H1 (cell line): Measurements from ENCODE around the gene ZNF672. TPM values are rescaled to one million over a fixed set of nuclear protein-coding genes. Genes with fewer than 3 reads are reported as not detected.

Source experiments
- CTCF ChIA-PET: fragments of 300-600 bp; sonication (Branson Sonifier 250); formaldehyde crosslinking; loops from one replicate; lab custom pipeline; 2021; ENCODE audit not compliant: partially characterized antibody; lab: Charles Lee
- POLR2A ChIA-PET: fragments of 300-600 bp; sonication (Branson Sonifier 250); formaldehyde crosslinking; loops from one replicate; lab custom pipeline; 2021; ENCODE audit warnings: inconsistent platforms; ENCODE audit not compliant: partially characterized antibody; lab: Charles Lee
- DNase-seq, 2 experiments: peaks; one replicate each; pipeline versions ENCODE4 v3.0.0 to v3.0.0-alpha.2; 2010 to 2022; ENCODE audit warnings: low spot score in 2 of 2, low read depth in 1 of 2, mixed read lengths in 1 of 2
- FAIRE-seq: peaks from 2 replicates; lab custom pipeline; 2011; peaks lifted over from hg19 to GRCh38; lab: Jason Lieb, UNC
- H2AFZ ChIP-seq: 2 replicates; pipeline ENCODE4 v1.8.1; 2012; ENCODE audit warnings: low read length, inconsistent platforms
- H2AK5ac ChIP-seq: 2 replicates; pipeline ENCODE4 v1.6.1; 2013; ENCODE audit warnings: low read depth, low read length
- H2BK120ac ChIP-seq: replicated peaks from 2 replicates; pipeline ENCODE3; 2013; ENCODE audit warnings: low read depth, low read length, inconsistent platforms
- H2BK12ac ChIP-seq: 2 replicates; pipeline ENCODE4 v1.6.1; 2013; ENCODE audit warnings: low read depth, low read length
- H2BK15ac ChIP-seq: 2 replicates; pipeline ENCODE4 v1.6.1; 2013; ENCODE audit warnings: low read length
- H2BK20ac ChIP-seq: 2 replicates; pipeline ENCODE4 v1.6.1; 2013; ENCODE audit warnings: low read length
- H2BK5ac ChIP-seq: 2 replicates; pipeline ENCODE4 v1.6.1; 2013; ENCODE audit warnings: low read depth, low read length
- H3K14ac ChIP-seq: 2 replicates; pipeline ENCODE4 v1.6.1; 2013; ENCODE audit warnings: inconsistent platforms; ENCODE audit not compliant: insufficient read length
- H3K18ac ChIP-seq: 2 replicates; pipeline ENCODE4 v1.6.1; 2013; ENCODE audit warnings: low read length; ENCODE audit errors: extremely low read depth
- H3K23ac ChIP-seq: 2 replicates; pipeline ENCODE4 v1.6.1; 2013; ENCODE audit warnings: inconsistent platforms; ENCODE audit not compliant: insufficient read length
- H3K23me2 ChIP-seq: 2 replicates; pipeline ENCODE4 v1.6.1; 2013; ENCODE audit warnings: low read depth, low read length
- H3K27ac ChIP-seq: 2 replicates; pipeline ENCODE4 v1.6.1; 2011; ENCODE audit warnings: low read depth, low read length, inconsistent platforms
- H3K27me3 ChIP-seq, 4 experiments: replicated peaks in 1 of 4; 1 replicate in 1 of 4; 2 replicates in 3 of 4; pipeline versions ENCODE4 v1.6.1 to v1.8.1; 2011 to 2013; ENCODE audit warnings: low read length in 3 of 4, mild to moderate bottlenecking in 3 of 4, inconsistent platforms in 2 of 4, mixed read lengths in 2 of 4, moderate library complexity in 1 of 4; ENCODE audit not compliant: control insufficient read depth in 3 of 4, insufficient read depth in 3 of 4; ENCODE audit errors: extremely low read depth in 1 of 4
- H3K36me3 ChIP-seq, 4 experiments: 2 replicates each; pipeline versions ENCODE4 v1.6.1 to v1.8.1; 2011 to 2013; ENCODE audit warnings: mild to moderate bottlenecking in 4 of 4, low read length in 3 of 4, moderate library complexity in 2 of 4, control low read depth in 1 of 4, inconsistent platforms in 1 of 4; ENCODE audit not compliant: insufficient read depth in 4 of 4, control insufficient read depth in 2 of 4
- H3K4ac ChIP-seq: replicated peaks from 2 replicates; pipeline ENCODE3; 2013; ENCODE audit warnings: low read length, low read depth, mixed read lengths, inconsistent platforms; ENCODE audit not compliant: insufficient read length
- H3K4me1 ChIP-seq, 4 experiments: replicated peaks in 1 of 4; 1 replicate in 1 of 4; 2 replicates in 3 of 4; pipeline versions ENCODE4 v1.6.1 to v1.8.1; 2011 to 2013; ENCODE audit warnings: low read length in 3 of 4, inconsistent platforms in 2 of 4, mixed read lengths in 1 of 4; ENCODE audit not compliant: insufficient read depth in 4 of 4, control insufficient read depth in 3 of 4
- H3K4me2 ChIP-seq, 2 experiments: 2 replicates each; pipeline versions ENCODE4 v1.6.1 to v1.8.1; 2011 to 2013; ENCODE audit warnings: low read depth in 2 of 2, low read length in 2 of 2, control low read depth in 1 of 2, inconsistent platforms in 1 of 2, mild to moderate bottlenecking in 1 of 2; ENCODE audit not compliant: insufficient read depth in 1 of 2
- H3K4me3 ChIP-seq, 4 experiments: fragments of 200-600, 300-600 bp in 1 of 4; sonication (generic), shearing (Covaris generic), sonication (Bioruptor Twin) in 1 of 4; 2 replicates each; pipeline versions ENCODE4 v1.5.1 to v1.8.1; 2011 to 2016; ENCODE audit warnings: low read length in 4 of 4, low read depth in 3 of 4, control low read depth in 2 of 4, inconsistent platforms in 2 of 4, mild to moderate bottlenecking in 2 of 4, mixed read lengths in 1 of 4, moderate library complexity in 1 of 4; ENCODE audit not compliant: insufficient read depth in 2 of 4; ENCODE audit errors: extremely low read depth in 1 of 4
- H3K56ac ChIP-seq: replicated peaks from 2 replicates; pipeline ENCODE3; 2013; ENCODE audit warnings: low read depth, mild to moderate bottlenecking, mixed read lengths, low read length, inconsistent platforms; ENCODE audit not compliant: insufficient read length
- H3K79me1 ChIP-seq: 2 replicates; pipeline ENCODE4 v1.6.1; 2013; ENCODE audit warnings: low read depth, low read length, control low read depth
- H3K79me2 ChIP-seq, 2 experiments: 2 replicates each; pipeline versions ENCODE4 v1.6.1 to v1.8.1; 2012 to 2013; ENCODE audit warnings: low read length in 2 of 2, mild to moderate bottlenecking in 2 of 2, inconsistent platforms in 1 of 2; ENCODE audit not compliant: insufficient read depth in 2 of 2, control insufficient read depth in 1 of 2
- H3K9ac ChIP-seq, 4 experiments: replicated peaks in 1 of 4; 1 replicate in 1 of 4; 2 replicates in 3 of 4; pipeline versions ENCODE4 v1.6.1 to v1.8.1; 2011 to 2013; ENCODE audit warnings: low read depth in 3 of 4, low read length in 3 of 4, control low read depth in 2 of 4, mild to moderate bottlenecking in 2 of 4, moderate library complexity in 2 of 4, inconsistent platforms in 1 of 4; ENCODE audit errors: extremely low read depth in 1 of 4
- H3K9me3 ChIP-seq, 2 experiments: 2 replicates each; pipeline versions ENCODE4 v1.6.1 to v1.8.1; 2012 to 2013; ENCODE audit warnings: mild to moderate bottlenecking in 2 of 2, moderate library complexity in 2 of 2, control low read depth in 1 of 2, inconsistent platforms in 1 of 2, low read depth in 1 of 2, low read length in 1 of 2, mixed read lengths in 1 of 2; ENCODE audit not compliant: insufficient read depth in 2 of 2
- H4K20me1 ChIP-seq, 2 experiments: replicated peaks in 1 of 2; 2 replicates each; pipeline versions ENCODE3 to v1.8.1; 2011 to 2013; ENCODE audit warnings: inconsistent platforms in 2 of 2, low read length in 2 of 2, mild to moderate bottlenecking in 1 of 2; ENCODE audit not compliant: insufficient read depth in 2 of 2, control insufficient read depth in 1 of 2
- H4K5ac ChIP-seq: 2 replicates; pipeline ENCODE4 v1.6.1; 2013; ENCODE audit warnings: low read length, low read depth, mixed read lengths, inconsistent platforms; ENCODE audit not compliant: insufficient read length
- H4K8ac ChIP-seq: 2 replicates; pipeline ENCODE4 v1.8.0; 2013; ENCODE audit warnings: mild to moderate bottlenecking, moderate library complexity, low read length, inconsistent platforms; ENCODE audit not compliant: insufficient read depth; ENCODE audit errors: extremely low read depth
- H4K91ac ChIP-seq: replicated peaks from 2 replicates; pipeline ENCODE3; 2013; ENCODE audit warnings: low read length, mixed read lengths, inconsistent platforms; ENCODE audit not compliant: insufficient read length
- CTBP2 ChIP-seq: IDR thresholded peaks from 2 replicates; pipeline ENCODE4 v1.7.0; 2011; ENCODE audit warnings: borderline replicate concordance, mild to moderate bottlenecking, moderate library complexity, mixed read lengths, low read length; ENCODE audit not compliant: insufficient read depth, insufficient read length
- SP1 ChIP-seq: IDR thresholded peaks from 2 replicates; pipeline ENCODE4 v1.6.1; 2011; ENCODE audit warnings: low read depth, low read length
- SUZ12 ChIP-seq: fragments of 200-600 bp; sonication (generic); IDR thresholded peaks from 2 replicates; pipeline ENCODE4 v1.6.1; 2012; ENCODE audit warnings: mild to moderate bottlenecking, inconsistent platforms, low read length, moderate library complexity, mixed read lengths
- WGBS, 2 experiments: shearing (Covaris generic) in 1 of 2; methylation state at CpG; one replicate each; pipeline versions ENCODE4 v1.1.6 to v1.1.7; 2013 to 2015; ENCODE audit warnings: low lambda C conversion rate in 2 of 2, mixed read lengths in 2 of 2, inconsistent platforms in 1 of 2, low coverage in 1 of 2, missing lambda C conversion rate in 1 of 2; ENCODE audit not compliant: insufficient replicate concordance in 2 of 2, insufficient coverage in 1 of 2, insufficient read length in 1 of 2; ENCODE audit errors: extremely low coverage in 1 of 2, missing lambda C conversion rate in 1 of 2; 5-methylcytosine and 5-hydroxymethylcytosine counted together
- polyA plus RNA-seq, 7 experiments: library from polyadenylated mRNA; depleted of rRNA in 3 of 7; stranded (reverse) in 5 of 7; unstranded in 2 of 7; fragments of >200 nt in 5 of 7; fragments of 200-250 nt in 2 of 7; gene quantifications; 1 replicate in 5 of 7; 2 replicates in 1 of 7; 4 replicates in 1 of 7; pipeline versions ENCODE4 v1.2.1 to v1.2.3, GENCODE V29; 2011 to 2013; ENCODE audit warnings: missing spikeins in 2 of 7, mixed read lengths in 2 of 7
- total RNA-seq: library from RNA; stranded (reverse); fragmentation: NEBNext Ultra II Directional; extraction: Animal tissue kit (Norgen Biotek cat#: 25700); gene quantifications from 2 replicates; pipeline ENCODE4 v1.2.1, GENCODE V29; 2021

ZNF672 gene
- total and polyA plus RNA-seq, 2 of the 8 experiments (the other 6 are each of a cell fraction or from before 2014, with no cell fraction given) = 30.7 to 40.4 TPM

- Histone ChIP-seq H3K4me1 (peaks cover 0 to 2% (median 0%) of the 10 kb centered on the region in 4 experiments; a peak in 1 of 7 replicates), H2BK15ac (no peak overlapping the region), H3K79me2 (no peaks in the 10 kb centered on the region), H4K91ac (no peak overlapping the region), H2BK5ac (no peak overlapping the region), H4K5ac (no peak overlapping the region), H3K27me3 (no peaks in the 10 kb centered on the region), H3K27ac (no peak overlapping the region), H2AFZ (peak overlapping the region; percentile 35), H2BK20ac (no peak overlapping the region), H2AK5ac (no peak overlapping the region), H3K36me3 (no peaks in the 10 kb centered on the region), H3K18ac (no peak overlapping the region), H3K4ac (no peak overlapping the region), H3K79me1 (no peaks in the 10 kb centered on the region), H3K9ac (no peak overlapping the region), H2BK120ac (no peak overlapping the region), H3K4me3 (peak overlapping the region; percentile 85 to 94 (median 90); a peak in 5 of 8 replicates), H3K23ac (no peak overlapping the region), H2BK12ac (peak overlapping the region; percentile 68; the same call in 1 of the 2 replicates), H3K9me3 (no peaks in the 10 kb centered on the region), H3K23me2 (peaks cover 4% of the 10 kb centered on the region), H3K56ac (no peak overlapping the region), H4K8ac (no peak overlapping the region), H3K14ac (no peak overlapping the region), H4K20me1 (no peaks in the 10 kb centered on the region), H3K4me2 (peak overlapping the region in 1 of 2 experiments; percentile 34)
- WGBS, 2 experiments = 92% methylated on average over 3 of the region's 3 CpGs; no CpG with 5 or more reads in 1 of the 2 experiments
- DNase-seq (no peak), FAIRE-seq (no peak)
- CTCF ChIA-PET = interaction anchor here (1.0 to 4.0 kb wide), 4 partner anchors 13 to 31 kb away, joined by 3 to 32 read pairs (median 18); partner anchors contain the start of gene ZNF692
- POLR2A ChIA-PET = interaction anchor here (1.3 to 4.6 kb wide), 4 partner anchors 9 to 34 kb away, joined by 4 to 46 read pairs (median 17); partner anchors contain the start of genes ZNF672 and ZNF692
- TF ChIP-seq CTBP2 (no peak), SUZ12 (no peak), SP1 (0 out of 2 replicates have a peak, but pooled peaks have one; percentile 17)
Observed at GRCh38 chr1:248871837-248872401, 33.9 kb downstream of the ZNF672 start.
